Endodermal cell (in vitro differentiated cells): Measurements from ENCODE around the gene LAMA4. TPM values are rescaled to one million over a fixed set of nuclear protein-coding genes. Genes with fewer than 3 reads are reported as not detected.

ENCODE experiments used
- DNase-seq: peaks from one replicate; pipeline ENCODE4 v3.0.0-alpha.2; 2017
- H3K27ac ChIP-seq: 2 replicates; pipeline ENCODE4 v1.5.1; 2013; ENCODE audit warnings: mild to moderate bottlenecking, low read depth, low read length, moderate library complexity
- H3K27me3 ChIP-seq: 2 replicates; pipeline ENCODE4 v1.6.1; 2013; ENCODE audit warnings: mild to moderate bottlenecking, low read length, moderate library complexity; ENCODE audit not compliant: insufficient read depth, control insufficient read depth, poor library complexity, severe bottlenecking
- H3K36me3 ChIP-seq: 2 replicates; pipeline ENCODE4 v1.7.0; 2013; ENCODE audit warnings: mild to moderate bottlenecking, low read length, moderate library complexity; ENCODE audit not compliant: control insufficient read depth, insufficient read depth
- H3K4me1 ChIP-seq: one replicate; pipeline ENCODE4 v1.7.0; 2013; ENCODE audit warnings: low read length; ENCODE audit not compliant: control insufficient read depth, insufficient read depth
- H3K4me3 ChIP-seq: 2 replicates; pipeline ENCODE4 v1.5.1; 2013; ENCODE audit warnings: mild to moderate bottlenecking, low read length, moderate library complexity
- H3K9ac ChIP-seq: 2 replicates; pipeline ENCODE4 v1.6.1; 2013; ENCODE audit warnings: mild to moderate bottlenecking, low read length, moderate library complexity; ENCODE audit not compliant: poor library complexity, severe bottlenecking; ENCODE audit errors: extremely low read depth
- H3K9me3 ChIP-seq: 2 replicates; pipeline ENCODE4 v1.6.1; 2013; ENCODE audit warnings: mild to moderate bottlenecking, low read length, moderate library complexity; ENCODE audit not compliant: control insufficient read depth
- H3K27ac Mint-ChIP-seq: 2 replicates; pipeline ENCODE4 v1.8.0; 2020; ENCODE audit warnings: mixed read lengths
- H3K27me3 Mint-ChIP-seq: 2 replicates; pipeline ENCODE4 v1.8.0; 2021; ENCODE audit warnings: mild to moderate bottlenecking, mixed read lengths; ENCODE audit not compliant: insufficient read depth
- H3K36me3 Mint-ChIP-seq: 2 replicates; pipeline ENCODE4 v1.8.0; 2020; ENCODE audit warnings: low read depth, mixed read lengths
- H3K4me1 Mint-ChIP-seq: 2 replicates; pipeline ENCODE4 v1.8.0; 2020; ENCODE audit warnings: mixed read lengths
- H3K4me3 Mint-ChIP-seq: 2 replicates; pipeline ENCODE4 v1.8.0; 2020; ENCODE audit warnings: mild to moderate bottlenecking, moderate library complexity, mixed read lengths
- H3K9me3 Mint-ChIP-seq: 2 replicates; pipeline ENCODE4 v1.8.0; 2020; ENCODE audit warnings: mild to moderate bottlenecking, mixed read lengths
- CTCF ChIP-seq: fragments of 200-600 bp; sonication (generic); conservative IDR thresholded peaks from 2 replicates; pipeline ENCODE4 v1.5.0; 2021; ENCODE audit warnings: antibody characterized with exemption, mild to moderate bottlenecking
- WGBS, 2 experiments: methylation state at CpG; one replicate each; pipeline versions ENCODE4 v1.1.5 to v1.1.7; 2013; ENCODE audit warnings: missing lambda C conversion rate in 2 of 2, mixed read lengths in 1 of 2; ENCODE audit not compliant: insufficient coverage in 1 of 2, insufficient read length in 1 of 2; 5-methylcytosine and 5-hydroxymethylcytosine counted together
- total RNA-seq, 2 donors: library from RNA; stranded (reverse); fragmentation: NEBNext Ultra II Directional in 1 of 2; extraction: Animal tissue kit (Norgen Biotek cat#: 25700) in 1 of 2; gene quantifications; 2 replicates in 1 of 2; 3 replicates in 1 of 2; pipeline ENCODE4 v1.2.1, GENCODE V29; 2021

LAMA4 gene
- total RNA-seq, 2 donors from 2014 or later: 0.24 to 3.7 TPM

GRCh38 chr6:112237595-112237994 lies 16.8 kb downstream of the LAMA4 start:
- Histone ChIP-seq H3K27ac (no peak overlapping the region), H3K9ac (no peak overlapping the region), H3K36me3 (no peaks in the 10 kb centered on the region), H3K4me1 (no peaks in the 10 kb centered on the region), H3K4me3 (no peak overlapping the region), H3K27me3 (no peaks in the 10 kb centered on the region), H3K9me3 (no peaks in the 10 kb centered on the region)
- Mint-ChIP-seq H3K27ac (no peak overlapping the region), H3K9me3 (no peaks in the 10 kb centered on the region), H3K27me3 (peaks cover 9% of the 10 kb centered on the region), H3K4me3 (no peak overlapping the region), H3K36me3 (no peaks in the 10 kb centered on the region), H3K4me1 (peaks cover 3% of the 10 kb centered on the region)
- WGBS, 2 experiments: 96 to 97% methylated on average over 3 of the region's 3 CpGs
- no peak for DNase-seq
- TF ChIP-seq CTCF: no peak

- no peak for TF ChIP-seq CTCF
- Mint-ChIP-seq H3K4me3 (no peak overlapping the region), H3K4me1 (peaks cover 3% of the 10 kb centered on the region), H3K27ac (no peak overlapping the region), H3K27me3 (peaks cover 8% of the 10 kb centered on the region), H3K36me3 (no peaks in the 10 kb centered on the region), H3K9me3 (no peaks in the 10 kb centered on the region)
- no peak overlapping the region for H3K27ac ChIP-seq
- WGBS, 2 experiments: 91 to 95% methylated on average over 3 to 4 of the region's 4 CpGs
- no peak overlapping the region for H3K9ac ChIP-seq
- H3K27me3 ChIP-seq: no peaks in the 10 kb centered on the region
- H3K9me3 ChIP-seq: no peaks in the 10 kb centered on the region
- no peaks in the 10 kb centered on the region for H3K4me1 ChIP-seq
- H3K4me3 ChIP-seq: no peak overlapping the region
- DNase-seq: no peak
- no peaks in the 10 kb centered on the region for H3K36me3 ChIP-seq
Observed at GRCh38 chr6:112237066-112237465, 17.3 kb downstream of the LAMA4 start.

- no peak overlapping the region for H3K27ac ChIP-seq
- 93 to 97% methylated on average over 4 to 5 of the region's 5 CpGs for WGBS, 2 experiments
- H3K36me3 Mint-ChIP-seq: no peaks in the 10 kb centered on the region
- peaks cover 5% of the 10 kb centered on the region for H3K27me3 Mint-ChIP-seq
- H3K36me3 ChIP-seq: no peaks in the 10 kb centered on the region
- no peak for TF ChIP-seq CTCF
- H3K27me3 ChIP-seq: no peaks in the 10 kb centered on the region
- H3K4me3 ChIP-seq: no peak overlapping the region
- H3K9me3 Mint-ChIP-seq: no peaks in the 10 kb centered on the region
- no peaks in the 10 kb centered on the region for H3K9me3 ChIP-seq
- no peaks in the 10 kb centered on the region for H3K4me1 Mint-ChIP-seq
- H3K9ac ChIP-seq: no peak overlapping the region
- no peak for DNase-seq
- no peaks in the 10 kb centered on the region for H3K4me1 ChIP-seq
- no peak overlapping the region for H3K4me3 Mint-ChIP-seq
- H3K27ac Mint-ChIP-seq: no peak overlapping the region
Observed at GRCh38 chr6:112235956-112236355, 18.4 kb downstream of the LAMA4 start.
